Stimulated activated naive B cell treated with anti-CD40 and anti-IgM and Interleukin-4, amounts not matched to agents 10 μg/mL and 1 μg/mL and 100 μg/mL, for 72 hours (primary cell): Measurements from ENCODE around the gene TMCC2.

Source experiments
- ATAC-seq, 2 donors: fragments of 150-1000 bp; cut with Tn5 transposase; replicated peaks; 2 replicates each; pipeline ENCODE4 v1.10.0; 2021; ENCODE audit warnings: moderate library complexity in 1 of 2
- DNase-seq: peaks from one replicate; pipeline ENCODE4 v3.0.0; 2021
- H3K27ac Mint-ChIP-seq: one replicate; pipeline ENCODE4 v1.8.0; 2022; ENCODE audit warnings: mild to moderate bottlenecking, mixed read lengths
- H3K27me3 Mint-ChIP-seq, 2 donors: one replicate each; pipeline ENCODE4 v1.8.0; 2022; ENCODE audit warnings: mixed read lengths in 2 of 2
- H3K36me3 Mint-ChIP-seq, 2 donors: one replicate each; pipeline ENCODE4 v1.8.0; 2022; ENCODE audit warnings: mixed read lengths in 2 of 2, mild to moderate bottlenecking in 1 of 2
- H3K4me1 Mint-ChIP-seq, 2 donors: one replicate each; pipeline ENCODE4 v1.8.0; 2022; ENCODE audit warnings: mixed read lengths in 2 of 2, mild to moderate bottlenecking in 1 of 2
- H3K4me3 Mint-ChIP-seq, 2 donors: one replicate each; pipeline ENCODE4 v1.8.0; 2022; ENCODE audit warnings: mild to moderate bottlenecking in 2 of 2, mixed read lengths in 2 of 2, moderate library complexity in 1 of 2
- H3K9me3 Mint-ChIP-seq, 2 donors: one replicate each; pipeline ENCODE4 v1.8.0; 2022; ENCODE audit warnings: mixed read lengths in 2 of 2, mild to moderate bottlenecking in 1 of 2

Gene TMCC2

GRCh38 chr1:205240118-205240517, 12.4 kb downstream of the TMCC2 start:
- peaks cover 0 to 6% of the 10 kb centered on the region in 2 donors for H3K36me3 Mint-ChIP-seq
- no peak overlapping the region for H3K4me3 Mint-ChIP-seq
- no peaks in the 10 kb centered on the region for H3K27me3 Mint-ChIP-seq
- DNase-seq (no peak), ATAC-seq (no peak)
- H3K27ac Mint-ChIP-seq = no peak overlapping the region
- peaks cover 29 to 31% of the 10 kb centered on the region in 2 donors for H3K4me1 Mint-ChIP-seq
- no peaks in the 10 kb centered on the region for H3K9me3 Mint-ChIP-seq

- Mint-ChIP-seq H3K27me3 (no peaks in the 10 kb centered on the region), H3K9me3 (no peaks in the 10 kb centered on the region), H3K36me3 (peaks cover 0 to 6% of the 10 kb centered on the region in 2 donors), H3K4me1 (peaks cover 27 to 31% of the 10 kb centered on the region in 2 donors), H3K27ac (no peak overlapping the region), H3K4me3 (no peak overlapping the region)
- ATAC-seq (no peak), DNase-seq (no peak)
Measured at GRCh38 chr1:205240569-205240968, 12.8 kb downstream of the TMCC2 start.

- Mint-ChIP-seq H3K36me3 (peaks cover 0 to 6% of the 10 kb centered on the region in 2 donors), H3K9me3 (no peaks in the 10 kb centered on the region), H3K27me3 (no peaks in the 10 kb centered on the region), H3K4me1 (peaks cover 29 to 35% of the 10 kb centered on the region in 2 donors), H3K27ac (no peak overlapping the region), H3K4me3 (no peak overlapping the region)
- DNase-seq (no peak), ATAC-seq (no peak)
Measured at GRCh38 chr1:205241366-205242030, 13.8 kb downstream of the TMCC2 start.

GRCh38 chr1:205243350-205244191, 15.8 kb downstream of the TMCC2 start:
- Mint-ChIP-seq H3K9me3 (no peaks in the 10 kb centered on the region), H3K4me1 (peaks cover 14 to 19% of the 10 kb centered on the region in 2 donors), H3K27ac (no peak overlapping the region), H3K4me3 (no peak overlapping the region), H3K27me3 (peaks cover 0 to under 1% of the 10 kb centered on the region in 2 donors), H3K36me3 (peaks cover 0 to 6% of the 10 kb centered on the region in 2 donors)
- ATAC-seq (peak in 1 of 2 donors; percentile 13), DNase-seq (no peak)

- H3K36me3 Mint-ChIP-seq = peaks cover 0 to 6% of the 10 kb centered on the region in 2 donors
- H3K9me3 Mint-ChIP-seq = no peaks in the 10 kb centered on the region
- H3K4me1 Mint-ChIP-seq = peaks cover 9 to 12% of the 10 kb centered on the region in 2 donors
- H3K4me3 Mint-ChIP-seq = no peak overlapping the region
- ATAC-seq (no peak), DNase-seq (no peak)
- peaks cover 0 to 6% of the 10 kb centered on the region in 2 donors for H3K27me3 Mint-ChIP-seq
- H3K27ac Mint-ChIP-seq = no peak overlapping the region
Measured at GRCh38 chr1:205244384-205244783, 16.6 kb downstream of the TMCC2 start.

- no peak for DNase-seq
- H3K4me3 Mint-ChIP-seq = no peak overlapping the region
Measured at GRCh38 chr1:205245096-205245495, 17.4 kb downstream of the TMCC2 start.

GRCh38 chr1:205246351-205247119, 18.8 kb downstream of the TMCC2 start:
- Mint-ChIP-seq H3K4me3 (no peak overlapping the region), H3K27ac (no peak overlapping the region)
- no peak for ATAC-seq

More at GRCh38 chr1:205245096-205245495, 17.4 kb downstream of the TMCC2 start:
- Mint-ChIP-seq H3K9me3 (no peaks in the 10 kb centered on the region), H3K36me3 (peaks cover 1 to 6% of the 10 kb centered on the region in 2 donors), H3K27me3 (peaks cover 0 to 6% of the 10 kb centered on the region in 2 donors), H3K4me1 (peaks cover 7 to 12% of the 10 kb centered on the region in 2 donors), H3K27ac (no peak overlapping the region)
- no peak for ATAC-seq

GRCh38 chr1:205247130-205247921, 19.6 kb downstream of the TMCC2 start:
- ATAC-seq (no peak), DNase-seq (no peak)
- Mint-ChIP-seq H3K27me3 (peaks cover 0 to 6% of the 10 kb centered on the region in 2 donors), H3K36me3 (peaks cover 1 to 4% of the 10 kb centered on the region in 2 donors), H3K27ac (no peak overlapping the region), H3K4me3 (no peak overlapping the region), H3K4me1 (peaks cover 7 to 16% of the 10 kb centered on the region in 2 donors), H3K9me3 (no peaks in the 10 kb centered on the region)

More at GRCh38 chr1:205246351-205247119, 18.8 kb downstream of the TMCC2 start:
- Mint-ChIP-seq H3K36me3 (peaks cover 1 to 6% of the 10 kb centered on the region in 2 donors), H3K27me3 (peaks cover 0 to 6% of the 10 kb centered on the region in 2 donors), H3K4me1 (peaks cover 7 to 12% of the 10 kb centered on the region in 2 donors), H3K9me3 (no peaks in the 10 kb centered on the region)
- DNase-seq = no peak

- ATAC-seq (no peak), DNase-seq (no peak)
- Mint-ChIP-seq H3K27me3 (peaks cover 0 to 6% of the 10 kb centered on the region in 2 donors), H3K36me3 (peaks cover 0 to 1% of the 10 kb centered on the region in 2 donors), H3K9me3 (no peaks in the 10 kb centered on the region), H3K4me3 (no peak overlapping the region), H3K27ac (no peak overlapping the region), H3K4me1 (peaks cover 5 to 17% of the 10 kb centered on the region in 2 donors)
Measured at GRCh38 chr1:205248793-205249601, 21.3 kb downstream of the TMCC2 start.

GRCh38 chr1:205249651-205250050, 21.9 kb downstream of the TMCC2 start:
- DNase-seq (no peak), ATAC-seq (no peak)
- H3K27me3 Mint-ChIP-seq = peaks cover 0 to 12% of the 10 kb centered on the region in 2 donors
- H3K4me3 Mint-ChIP-seq = no peak overlapping the region
- H3K4me1 Mint-ChIP-seq = peaks cover 5 to 21% of the 10 kb centered on the region in 2 donors
- peak overlapping the region; percentile 49 for H3K27ac Mint-ChIP-seq
- H3K36me3 Mint-ChIP-seq = peaks cover 0 to 1% of the 10 kb centered on the region in 2 donors
- no peaks in the 10 kb centered on the region for H3K9me3 Mint-ChIP-seq

GRCh38 chr1:205250699-205251098, 23.0 kb downstream of the TMCC2 start:
- H3K4me1 Mint-ChIP-seq = peaks cover 5 to 21% of the 10 kb centered on the region in 2 donors
- no peaks in the 10 kb centered on the region for H3K9me3 Mint-ChIP-seq

GRCh38 chr1:205251576-205251975, 23.8 kb downstream of the TMCC2 start:
- ATAC-seq = no peak
- Mint-ChIP-seq H3K27me3 (peaks cover 0 to 14% of the 10 kb centered on the region in 2 donors), H3K9me3 (no peaks in the 10 kb centered on the region), H3K27ac (no peak overlapping the region), H3K36me3 (peaks cover 0 to 1% of the 10 kb centered on the region in 2 donors), H3K4me1 (peaks cover 7 to 21% of the 10 kb centered on the region in 2 donors), H3K4me3 (no peak overlapping the region)
- no peak for DNase-seq

More at GRCh38 chr1:205250699-205251098, 23.0 kb downstream of the TMCC2 start:
- Mint-ChIP-seq H3K27ac (no peak overlapping the region), H3K27me3 (peaks cover 0 to 14% of the 10 kb centered on the region in 2 donors), H3K36me3 (peaks cover 0 to 1% of the 10 kb centered on the region in 2 donors), H3K4me3 (no peak overlapping the region)
- no peak for DNase-seq
- ATAC-seq = no peak
